CD4-positive, alpha-beta T cell treated with Interleukin-4 for 4 hours (primary cell): Measurements from ENCODE around the gene OR11H7.
"Not testable (repeated sequence)": the region's sequence is repeated elsewhere in the genome, so short reads cannot be mapped to it uniquely, and the experiment has no call there.

Experiments used
- DNase-seq: peaks from one replicate; pipeline ENCODE4 v3.0.0-alpha.2; 2020

Gene OR11H7

DNA sequence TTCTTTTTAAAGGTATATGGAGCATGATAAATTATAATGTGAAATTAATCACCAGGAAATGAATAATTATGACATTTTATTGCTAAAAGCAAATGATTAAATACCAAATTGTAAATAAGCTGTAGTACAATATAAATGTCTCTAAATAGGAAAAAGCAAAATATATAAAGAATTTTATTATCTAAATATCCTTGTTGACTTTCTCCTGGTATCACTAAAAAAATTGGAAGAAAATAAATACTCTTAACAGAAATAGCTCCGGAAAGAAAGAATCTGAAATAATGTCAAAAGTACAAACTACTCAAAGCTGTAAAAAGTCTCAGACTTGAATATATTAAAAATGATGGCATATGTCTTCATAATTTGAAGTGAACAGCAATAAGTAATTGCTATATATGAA, at the start of gene OR11H7:
Gene OR11H7 (plus strand): TSS at position 301 of the 400 bp plus-strand sequence.
- DNase-seq = no peak

DNA sequence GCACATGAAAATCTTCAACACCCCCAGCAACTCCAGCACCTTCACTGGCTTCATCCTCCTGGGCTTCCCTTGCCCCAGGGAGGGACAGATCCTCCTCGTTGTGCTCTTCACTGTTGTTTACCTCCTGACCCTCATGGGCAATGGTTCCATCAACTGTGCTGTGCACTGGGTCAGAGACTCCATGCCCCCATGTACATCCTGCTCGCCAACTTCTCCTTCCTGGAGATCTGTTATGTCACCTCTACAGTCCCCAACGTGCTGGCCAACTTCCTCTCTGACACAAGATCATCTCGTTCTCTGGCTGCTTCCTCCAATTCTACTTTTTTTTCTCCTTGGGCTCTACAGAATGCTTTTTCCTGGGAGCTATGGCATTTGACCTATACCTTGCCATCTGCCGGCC, 49.6 kb upstream of the OR11H7 start:
- no peak for DNase-seq

DNA sequence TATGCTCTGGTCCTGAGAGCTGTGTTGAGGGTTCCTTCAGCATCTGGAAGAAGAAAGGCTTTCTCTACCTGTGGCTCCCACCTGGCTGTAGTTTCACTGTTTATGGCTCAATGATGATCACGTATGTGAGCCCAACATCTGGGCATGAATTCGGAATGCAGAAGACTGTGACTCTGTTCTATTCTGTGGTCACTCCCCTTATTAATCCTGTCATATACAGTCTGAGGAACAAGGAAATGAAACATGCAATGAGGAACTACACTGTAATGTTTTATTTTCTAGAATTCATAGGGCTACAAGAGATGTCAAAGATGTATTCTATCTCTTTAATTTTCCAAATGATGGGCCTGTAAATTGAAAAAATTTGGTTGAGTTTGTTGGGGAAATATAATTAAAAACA, 48.9 kb upstream of the OR11H7 start:
- no peak for DNase-seq

DNA sequence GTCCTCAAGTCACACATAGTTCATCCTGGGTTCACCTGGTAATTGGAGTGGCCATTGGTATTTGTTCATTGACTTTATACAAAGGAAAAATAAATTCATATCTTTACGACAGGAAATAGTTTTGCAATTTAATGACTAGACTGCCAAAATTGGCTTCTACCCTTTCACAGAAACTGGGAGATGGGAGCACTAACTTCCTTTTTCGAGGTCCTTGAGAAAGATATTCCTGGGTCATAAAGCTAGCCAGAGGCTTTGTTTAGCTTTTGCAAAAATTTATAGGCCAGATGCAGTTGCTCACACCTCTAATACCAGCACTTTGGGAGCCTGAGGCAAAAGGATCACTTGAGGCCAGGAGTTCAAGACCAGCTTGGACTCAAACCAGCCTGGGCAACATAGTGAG, 48.3 kb upstream of the OR11H7 start:
- no peak for DNase-seq

DNA sequence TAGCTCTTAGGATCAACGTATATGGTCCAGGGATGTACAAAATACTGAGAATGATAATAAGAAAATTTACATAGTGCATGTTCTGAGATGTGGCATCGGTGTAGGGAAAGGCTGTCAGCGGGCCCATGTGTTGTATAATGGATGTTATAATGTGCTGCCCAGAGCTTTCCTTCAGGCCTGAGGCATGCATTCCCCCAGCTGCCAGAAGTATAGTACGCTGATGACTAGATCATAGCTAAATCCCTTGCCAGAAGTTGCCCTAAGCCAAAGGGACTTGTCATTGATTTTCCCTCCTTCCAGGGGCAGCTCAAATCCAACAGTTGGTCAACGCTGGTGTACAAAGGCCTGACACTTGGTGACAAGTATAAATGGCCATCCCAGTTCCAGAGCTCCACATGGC, 44.6 kb upstream of the OR11H7 start:
- no peak for DNase-seq

DNA sequence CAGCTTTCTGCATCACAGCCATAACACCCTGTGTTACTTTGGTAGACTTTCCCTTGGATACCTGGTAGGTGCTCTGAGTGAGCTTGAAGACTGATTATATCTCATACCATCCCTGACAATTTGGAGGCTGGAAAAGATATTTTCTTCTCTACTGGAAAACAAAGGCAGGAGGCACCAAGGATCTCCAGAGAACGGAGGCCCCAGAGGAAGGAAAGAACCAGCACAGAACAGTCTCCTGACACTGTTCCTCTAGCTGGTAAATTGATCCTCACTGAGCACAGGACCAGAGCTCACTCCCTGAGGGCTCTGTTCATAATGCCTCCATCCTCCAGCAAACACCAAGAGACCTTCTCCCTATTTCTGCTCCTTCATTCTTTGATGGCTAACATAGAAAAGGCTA, 38.2 kb upstream of the OR11H7 start, which contains the start of gene OR11G2:
Gene OR11G2 (plus strand): TSS at position 301 of the 400 bp plus-strand sequence. CDS start 6,542 bp downstream, outside the sequence.
- DNase-seq = no peak

DNA sequence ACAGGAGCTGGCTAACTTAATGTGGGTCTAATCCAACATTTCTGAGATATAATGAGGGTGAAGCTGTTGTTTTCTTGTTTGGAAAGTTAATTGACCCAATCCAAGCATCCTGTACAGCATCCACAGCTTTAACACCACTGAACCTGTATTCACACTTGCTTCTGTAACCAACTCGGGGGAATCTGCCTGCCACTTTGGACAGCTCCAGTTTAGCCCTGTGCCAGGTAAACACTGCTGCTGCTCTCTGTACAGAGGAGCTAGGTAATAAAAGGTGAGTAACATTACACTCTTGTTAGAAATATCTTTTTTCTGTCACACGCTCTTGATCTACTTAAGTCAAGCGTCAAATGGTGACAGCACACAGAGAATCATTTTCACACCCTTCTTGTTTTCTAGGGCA, 37.4 kb upstream of the OR11H7 start:
- DNase-seq = no peak

DNA sequence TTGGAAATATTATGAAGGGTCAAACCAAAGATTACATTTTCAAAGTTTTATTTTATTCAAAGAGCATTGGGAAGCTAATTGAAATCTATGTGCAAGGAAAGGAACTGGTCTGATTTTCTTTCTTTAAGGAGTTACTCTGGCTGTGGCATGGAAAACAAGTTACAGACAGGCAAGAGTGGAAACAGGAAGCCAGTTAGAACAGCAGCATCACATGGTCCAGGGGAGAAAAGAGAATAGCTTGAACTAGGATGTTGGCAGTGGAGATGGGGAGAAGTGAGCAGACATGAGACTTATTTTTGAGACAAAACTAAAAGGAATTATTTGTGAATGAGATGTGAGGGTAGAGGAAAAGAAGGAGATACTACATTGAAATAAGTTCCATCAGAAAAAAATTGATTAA, 34.7 kb upstream of the OR11H7 start:
- no peak for DNase-seq

DNA sequence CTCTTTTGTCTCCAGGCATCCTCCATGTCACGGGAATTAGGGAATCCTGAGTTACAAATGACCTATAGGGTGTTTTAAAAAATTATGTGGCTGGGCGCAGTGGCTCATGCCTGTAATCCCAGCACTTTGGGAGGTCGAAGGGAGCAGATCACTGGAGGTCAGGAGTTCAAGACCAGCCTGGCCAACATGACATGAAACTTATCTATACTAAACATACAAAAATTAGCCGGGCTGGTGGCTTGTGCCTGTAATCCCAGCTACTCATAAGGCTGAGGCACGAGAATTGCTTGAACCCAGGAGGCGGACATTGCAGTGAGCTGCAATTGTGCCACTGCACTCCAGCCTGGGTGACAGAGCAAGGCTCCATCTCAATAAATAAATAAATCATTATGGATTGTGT, 33.6 kb upstream of the OR11H7 start:
- DNase-seq = not testable (repeated sequence)

DNA sequence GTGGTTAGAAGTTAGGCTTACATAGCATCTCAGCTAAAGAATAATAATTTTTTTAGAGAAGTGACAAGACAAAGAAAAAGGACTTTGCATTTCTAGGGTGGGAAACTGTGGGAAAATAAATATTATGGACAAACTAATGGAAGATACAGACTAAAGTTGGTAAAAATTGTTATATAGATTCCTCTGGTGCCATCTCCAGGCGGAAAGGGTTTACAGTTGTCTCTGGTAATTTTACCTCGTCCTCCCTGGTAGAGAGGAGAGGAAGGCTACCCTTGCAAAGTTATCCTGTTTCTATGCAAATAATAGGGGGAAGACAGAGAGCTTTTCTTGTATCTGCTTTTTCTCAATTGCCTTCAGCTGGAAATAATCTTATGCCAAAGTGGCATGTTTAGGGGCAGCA, 32.9 kb upstream of the OR11H7 start:
- DNase-seq = no peak

DNA sequence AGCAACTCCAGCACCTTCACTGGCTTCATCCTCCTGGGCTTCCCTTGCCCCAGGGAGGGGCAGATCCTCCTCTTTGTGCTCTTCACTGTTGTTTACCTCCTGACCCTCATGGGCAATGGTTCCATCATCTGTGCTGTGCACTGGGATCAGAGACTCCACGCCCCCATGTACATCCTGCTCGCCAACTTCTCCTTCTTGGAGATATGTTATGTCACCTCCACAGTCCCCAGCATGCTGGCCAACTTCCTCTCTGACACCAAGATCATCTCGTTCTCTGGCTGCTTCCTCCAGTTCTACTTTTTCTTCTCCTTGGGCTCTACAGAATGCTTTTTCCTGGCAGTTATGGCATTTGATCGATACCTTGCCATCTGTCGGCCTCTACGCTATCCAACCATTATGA, 31.3 kb upstream of the OR11H7 start:
- no peak for DNase-seq

DNA sequence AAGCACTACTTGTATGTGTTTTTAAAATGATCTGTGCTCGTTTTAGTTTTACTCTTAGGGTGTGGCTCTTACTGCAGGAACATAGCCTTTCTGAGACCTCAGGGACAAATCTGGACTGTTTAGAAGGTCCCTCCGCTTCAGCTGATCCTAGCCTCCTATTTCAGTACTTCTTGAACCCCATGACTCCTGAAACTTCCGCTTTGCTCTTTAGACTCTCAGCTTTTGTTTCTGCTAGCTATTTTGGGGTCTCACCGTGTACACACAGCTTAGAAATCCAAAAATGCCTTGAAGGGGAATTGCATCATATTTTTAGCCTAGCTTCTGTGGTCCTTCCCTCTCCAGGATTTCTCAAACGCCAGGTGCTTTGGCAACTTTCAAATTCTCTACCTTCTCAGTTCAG, 29.8 kb upstream of the OR11H7 start:
- DNase-seq = no peak

DNA sequence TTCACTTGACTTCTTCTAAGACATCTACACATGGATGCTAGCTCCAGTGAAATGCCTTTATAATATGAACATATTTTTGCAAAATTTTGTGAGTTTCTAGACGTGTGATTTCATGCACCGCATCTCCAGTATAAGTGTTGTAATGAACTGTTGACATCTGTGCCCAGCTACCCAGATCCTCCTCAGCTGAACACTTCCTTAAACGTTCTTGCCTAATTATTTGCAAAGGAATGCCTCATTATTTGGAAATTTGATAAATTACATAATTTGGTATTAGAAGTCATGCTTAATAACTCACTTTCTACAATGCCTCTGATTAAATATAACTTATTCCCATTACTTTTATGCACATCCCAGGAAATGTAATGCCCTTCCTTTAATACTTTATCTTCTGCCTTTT, 24.1 kb upstream of the OR11H7 start:
- DNase-seq = no peak

DNA sequence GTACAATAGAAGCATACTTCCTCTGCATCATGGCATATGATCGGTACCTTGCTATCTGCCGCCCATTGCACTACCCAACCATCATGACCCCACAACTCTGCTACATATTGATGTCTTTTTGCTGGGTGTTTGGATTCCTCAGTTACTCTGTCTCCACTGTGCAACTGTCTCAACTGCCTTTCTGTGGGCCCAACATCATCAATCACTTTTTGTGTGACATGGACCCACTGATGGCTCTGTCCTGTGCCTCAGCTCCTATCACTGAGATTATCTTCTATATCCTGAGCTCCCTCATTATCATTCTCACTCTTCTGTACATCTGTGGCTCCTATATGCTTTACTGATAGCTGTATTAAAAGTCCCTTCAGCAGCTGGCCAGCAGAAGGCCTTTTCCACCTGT, 19.2 kb upstream of the OR11H7 start:
- no peak for DNase-seq

DNA sequence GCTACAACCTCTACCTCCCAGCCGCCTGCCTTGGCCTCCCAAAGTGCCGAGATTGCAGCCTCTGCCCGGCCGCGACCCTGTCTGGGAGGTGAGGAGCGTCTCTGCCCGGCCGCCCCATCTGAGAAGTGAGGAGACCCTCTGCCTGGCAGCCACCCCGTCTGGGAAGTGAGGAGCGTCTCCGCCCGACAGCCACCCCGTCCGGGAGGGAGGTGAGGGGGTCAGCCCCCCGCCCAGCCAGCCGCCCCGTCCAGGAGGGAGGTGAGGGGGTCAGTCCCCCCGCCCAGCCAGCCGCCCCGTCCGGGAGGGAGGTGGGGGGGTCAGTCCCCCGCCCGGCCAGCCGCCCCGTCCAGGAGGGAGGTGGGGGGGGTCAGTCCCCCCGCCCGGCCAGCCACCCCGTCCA, 16.4 kb upstream of the OR11H7 start:
- not testable (repeated sequence) for DNase-seq

DNA sequence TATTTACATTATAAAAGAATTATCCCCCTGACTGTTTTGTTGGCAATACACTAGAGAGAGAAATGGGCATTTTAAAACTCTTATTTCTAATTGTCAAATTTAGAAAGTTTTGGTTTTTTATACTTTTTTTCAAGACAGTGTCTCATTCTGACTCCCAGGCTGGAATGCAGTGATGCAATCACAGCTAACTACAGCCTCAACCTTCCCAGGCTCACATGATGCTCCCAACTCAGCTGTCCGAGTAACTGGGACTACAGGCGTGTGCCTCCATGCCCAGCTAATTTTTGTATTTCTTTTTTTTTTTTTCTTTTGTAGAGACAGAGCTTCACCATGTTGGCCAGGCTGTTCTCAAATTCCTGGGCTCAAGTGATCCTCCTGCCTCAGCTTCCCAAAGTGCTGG, 13.6 kb upstream of the OR11H7 start:
- no peak for DNase-seq

DNA sequence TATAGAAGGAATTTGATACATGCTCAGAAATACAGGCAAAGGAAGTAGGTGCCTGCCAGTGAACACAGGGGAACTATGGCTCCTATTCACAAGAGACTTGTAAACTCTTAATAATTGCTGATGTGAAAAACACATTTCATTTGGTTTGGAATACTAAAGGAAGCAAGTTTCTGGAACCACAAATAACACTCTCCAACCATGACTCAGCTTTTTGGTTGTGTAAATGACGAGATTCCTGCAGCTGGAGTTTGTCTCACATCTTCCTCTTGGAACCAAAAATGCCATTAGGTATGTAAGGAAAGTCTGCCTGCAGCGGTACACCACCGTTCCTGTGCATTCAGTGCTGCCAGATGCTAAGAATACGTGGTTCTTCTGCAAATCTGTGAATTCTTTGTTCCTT, 9.7 kb upstream of the OR11H7 start:
- no peak for DNase-seq

DNA sequence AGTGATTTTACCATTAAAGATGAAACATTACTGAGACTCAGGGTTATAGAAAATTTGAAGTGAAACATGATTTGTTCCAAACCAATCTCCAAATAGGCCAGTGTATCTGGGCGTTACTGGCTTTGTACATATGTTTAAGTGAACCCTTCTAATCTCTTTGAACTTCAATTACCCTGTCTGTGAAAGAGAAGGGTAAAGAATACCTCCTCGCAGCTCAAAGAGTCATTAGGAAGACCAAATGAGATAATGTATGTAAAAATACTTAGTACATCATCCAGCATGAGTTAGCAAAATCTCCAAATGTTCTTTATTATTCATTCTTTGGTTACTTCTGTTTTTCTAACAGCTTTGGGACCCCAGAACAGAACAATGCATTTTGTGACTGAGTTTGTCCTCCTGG, 5.4 kb upstream of the OR11H7 start, which contains the start of gene OR11H6:
Gene OR11H6 (plus strand): TSS at position 301 of the 400 bp plus-strand sequence. CDS start 0 bp downstream, at position 301.
- no peak for DNase-seq

DNA sequence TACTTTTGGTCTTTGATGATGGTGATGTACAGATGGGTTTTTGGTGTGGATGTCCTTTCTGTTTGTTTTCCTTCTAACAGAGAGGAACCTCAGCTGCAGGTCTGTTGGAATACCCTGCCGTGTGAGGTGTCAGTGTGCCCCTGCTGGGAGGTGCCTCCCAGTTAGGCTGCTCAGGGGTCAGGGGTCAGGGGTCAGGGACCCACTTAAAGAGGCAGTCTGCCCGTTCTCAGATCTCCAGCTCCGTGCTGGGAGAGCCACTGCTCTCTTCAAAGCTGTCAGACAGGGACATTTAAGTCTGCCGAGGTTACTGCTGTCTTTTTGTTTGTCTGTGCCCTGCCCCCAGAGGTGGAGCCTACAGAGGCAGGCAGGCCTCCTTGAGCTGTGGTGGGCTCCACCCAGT, 6.6 kb downstream of the OR11H7 start:
- DNase-seq = not testable (repeated sequence)

DNA sequence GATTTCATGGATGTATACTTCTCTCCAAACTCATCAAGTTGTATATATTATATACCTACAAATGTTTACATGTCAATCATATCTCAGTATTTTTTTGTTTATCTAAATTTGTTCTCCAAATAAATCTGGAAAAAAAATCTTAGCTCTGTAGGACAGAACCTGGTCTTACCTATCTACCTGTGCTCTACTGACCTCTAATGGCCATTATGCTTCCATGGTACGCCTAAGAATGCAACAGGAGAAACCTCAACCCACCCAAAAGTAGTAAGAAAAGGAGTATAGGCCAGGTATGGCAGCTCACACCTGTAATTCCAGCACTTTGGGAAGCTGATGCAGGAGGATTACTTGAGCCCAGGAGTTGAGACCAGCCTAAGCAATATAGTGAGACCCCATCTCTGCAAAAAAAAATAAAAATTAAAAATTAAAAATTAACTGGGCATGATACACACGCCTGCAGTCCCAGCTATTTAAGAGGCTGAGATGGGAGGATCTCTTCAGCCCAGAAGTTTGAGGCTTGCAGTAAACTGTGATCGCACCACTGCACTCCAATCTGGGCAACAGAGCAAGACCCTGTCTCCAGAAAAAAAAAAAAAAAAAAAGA, 19.0 kb downstream of the OR11H7 start:
- DNase-seq = no peak

DNA sequence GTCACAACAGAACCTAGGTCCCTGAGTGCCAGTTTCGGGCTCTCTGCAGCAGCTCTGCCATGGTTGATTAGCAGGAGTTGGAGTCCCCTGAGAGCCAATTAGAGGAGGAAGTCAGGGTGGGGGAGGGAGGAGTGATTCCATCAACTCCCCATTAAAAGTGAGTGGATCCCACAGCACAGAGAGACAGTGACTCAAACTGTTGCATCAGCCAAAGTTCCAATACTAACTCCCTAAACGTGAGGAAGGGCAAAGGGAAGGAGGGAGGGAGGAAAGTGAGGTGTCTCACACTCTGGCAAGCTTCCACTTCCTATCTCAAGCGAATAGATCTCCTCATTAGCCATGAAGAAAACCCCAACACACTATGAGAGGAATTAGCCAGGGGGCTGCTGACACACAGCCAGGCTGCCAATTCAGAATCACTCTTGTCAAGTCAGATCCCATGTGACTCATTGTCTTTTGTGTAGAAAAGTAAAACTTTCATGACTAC, 33.9 kb downstream of the OR11H7 start:
- DNase-seq = no peak

DNA sequence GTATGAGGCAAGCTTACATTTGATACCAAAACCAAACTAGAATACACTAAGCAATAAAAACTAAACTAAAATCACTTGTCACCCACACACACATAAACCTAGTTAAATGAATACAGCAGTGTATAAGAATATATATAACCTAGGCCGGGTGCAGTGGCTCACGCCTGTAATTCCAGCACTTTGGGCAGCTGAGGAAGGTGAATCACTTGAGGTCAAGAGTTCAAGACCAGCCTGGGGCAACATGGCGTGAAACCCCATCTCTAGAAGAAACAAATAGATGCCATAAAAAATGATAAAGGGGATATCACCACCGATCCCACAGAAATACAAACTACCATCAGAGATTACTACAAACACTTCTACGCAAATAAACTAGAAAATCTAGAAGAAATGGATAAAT, 35.6 kb downstream of the OR11H7 start:
- DNase-seq = not testable (repeated sequence)

DNA sequence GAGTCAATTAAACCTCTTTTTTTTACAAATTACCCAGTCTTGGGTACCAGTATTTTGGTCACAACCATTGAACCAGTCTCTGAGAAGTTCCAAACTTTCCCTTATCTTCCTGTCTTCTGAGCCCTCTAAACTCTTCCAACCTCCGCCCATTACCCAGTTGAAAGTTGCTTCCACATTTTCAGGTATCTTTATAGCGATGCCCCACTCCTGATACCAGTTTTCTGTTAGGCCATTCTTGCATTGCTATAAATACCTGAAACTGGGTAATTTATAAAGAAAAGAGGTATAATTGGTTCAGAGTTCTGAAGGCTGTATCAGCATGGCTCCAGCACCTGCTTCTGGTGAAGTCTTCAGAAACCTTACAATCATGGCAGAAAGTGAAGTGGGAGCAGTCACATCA, 45.3 kb downstream of the OR11H7 start:
- DNase-seq = no peak

DNA sequence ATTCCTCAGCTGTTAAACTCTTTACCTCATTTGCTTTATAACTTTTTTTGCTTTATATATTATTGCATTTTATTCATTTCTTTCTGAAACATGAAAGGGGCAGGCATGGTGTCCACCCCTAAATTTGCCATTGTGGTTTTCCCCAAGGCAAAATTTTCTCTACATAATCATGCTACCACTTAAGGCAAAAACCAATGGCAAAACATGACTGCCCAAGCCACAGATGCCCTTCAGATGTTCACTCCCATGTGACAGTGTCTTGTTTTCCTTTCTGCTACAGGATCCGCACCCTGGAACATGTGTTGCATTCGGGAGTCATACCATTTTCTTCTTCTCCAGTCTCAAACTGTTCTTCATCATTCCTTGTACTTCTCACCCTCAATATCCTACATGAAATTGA, 48.6 kb downstream of the OR11H7 start:
- no peak for DNase-seq

DNA sequence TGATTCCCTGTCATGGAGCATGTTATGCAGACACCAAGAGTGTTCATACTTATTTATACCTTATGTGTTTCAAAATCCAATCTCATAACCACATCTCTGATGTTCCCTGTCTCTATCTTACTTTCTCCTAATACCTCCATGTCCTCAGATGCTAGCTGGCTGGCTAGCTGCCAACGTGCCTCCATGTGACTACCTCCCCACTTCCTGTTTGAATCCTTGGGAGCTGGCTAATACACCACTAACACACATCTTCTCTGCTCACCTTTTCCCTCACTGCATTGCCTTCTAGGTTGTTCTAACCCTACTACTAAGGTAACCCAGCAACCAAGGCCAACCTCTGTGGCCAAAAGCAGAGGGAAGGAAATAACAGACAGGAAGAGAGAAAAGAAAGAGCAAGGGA, 49.6 kb downstream of the OR11H7 start:
- DNase-seq = peak; percentile 41
